CD8-positive, alpha-beta memory T cell (primary cell): ENCODE results near the gene EIF2B4. TPM values are rescaled to one million over a fixed set of nuclear protein-coding genes. Genes with fewer than 3 reads are reported as not detected.

Source experiments
- CTCF ChIA-PET: fragments of 350-600 bp; sonication (Branson Sonifier 250); formaldehyde crosslinking; loops from one replicate; lab custom pipeline; 2021; ENCODE audit warnings: antibody characterized with exemption; lab: Charles Lee
- POLR2A ChIA-PET: fragments of 350-600 bp; sonication (Branson Sonifier 250); formaldehyde crosslinking; loops from one replicate; lab custom pipeline; 2021; ENCODE audit warnings: antibody characterized with exemption; lab: Charles Lee
- DNase-seq, 5 donors: peaks; one replicate each; pipeline versions ENCODE4 v3.0.0 to v3.0.0-alpha.2; 2020 to 2022; ENCODE audit warnings: mixed read lengths in 1 of 5
- H3K27ac ChIP-seq: one replicate; pipeline ENCODE4 v1.7.0; 2013; ENCODE audit warnings: low read depth, mild to moderate bottlenecking, low read length, moderate library complexity
- H3K27me3 ChIP-seq: 2 replicates; pipeline ENCODE4 v1.7.0; 2013; ENCODE audit warnings: low read length, mild to moderate bottlenecking; ENCODE audit not compliant: insufficient read depth, poor library complexity, severe bottlenecking
- H3K36me3 ChIP-seq: 2 replicates; pipeline ENCODE4 v1.7.0; 2013; ENCODE audit warnings: mild to moderate bottlenecking, low read length, moderate library complexity; ENCODE audit not compliant: insufficient read depth
- H3K4me1 ChIP-seq: 2 replicates; pipeline ENCODE4 v1.7.0; 2013; ENCODE audit warnings: mild to moderate bottlenecking, low read length, moderate library complexity; ENCODE audit not compliant: insufficient read depth
- H3K4me3 ChIP-seq: 2 replicates; pipeline ENCODE4 v1.7.0; 2013; ENCODE audit warnings: mild to moderate bottlenecking, low read length
- H3K9me3 ChIP-seq: 2 replicates; pipeline ENCODE4 v1.7.0; 2013; ENCODE audit warnings: mild to moderate bottlenecking, low read length
- H3K27ac Mint-ChIP-seq, 8 donors: one replicate each; pipeline ENCODE4 v1.8.0; 2020 to 2021; ENCODE audit warnings: mixed read lengths in 8 of 8, mild to moderate bottlenecking in 6 of 8, inconsistent platforms in 3 of 8, moderate library complexity in 3 of 8
- H3K27me3 Mint-ChIP-seq, 2 donors: one replicate each; pipeline ENCODE4 v1.8.0; 2020 to 2021; ENCODE audit warnings: mixed read lengths in 2 of 2, mild to moderate bottlenecking in 1 of 2, moderate library complexity in 1 of 2
- H3K36me3 Mint-ChIP-seq, 3 donors: one replicate each; pipeline ENCODE4 v1.8.0; 2020 to 2021; ENCODE audit warnings: mixed read lengths in 3 of 3, inconsistent platforms in 1 of 3, mild to moderate bottlenecking in 1 of 3
- H3K4me1 Mint-ChIP-seq, 3 donors: one replicate each; pipeline ENCODE4 v1.8.0; 2020 to 2021; ENCODE audit warnings: mixed read lengths in 3 of 3, inconsistent platforms in 1 of 3, mild to moderate bottlenecking in 1 of 3
- H3K4me3 Mint-ChIP-seq, 7 donors: one replicate each; pipeline ENCODE4 v1.8.0; 2020 to 2021; ENCODE audit warnings: mixed read lengths in 7 of 7, mild to moderate bottlenecking in 6 of 7, moderate library complexity in 4 of 7, inconsistent platforms in 2 of 7
- H3K9me3 Mint-ChIP-seq, 5 donors: one replicate each; pipeline ENCODE4 v1.8.0; 2020 to 2022; ENCODE audit warnings: mixed read lengths in 5 of 5, mild to moderate bottlenecking in 3 of 5, moderate library complexity in 2 of 5, inconsistent platforms in 1 of 5
- polyA plus RNA-seq: library from polyadenylated mRNA; unstranded; fragments of 300-500 nt; fragmentation: Illumina TruSeq; gene quantifications from one replicate; pipeline ENCODE4 v1.2.3, GENCODE V29; 2021
- total RNA-seq, 2 experiments: library from RNA; stranded (reverse); gene quantifications; one replicate each; pipeline ENCODE4 v1.2.3, GENCODE V29; 2021

EIF2B4 gene
- 10 to 100 TPM; 46.6 to 47.1 TPM for total RNA-seq
- 32.7 TPM for polyA plus RNA-seq

DNA sequence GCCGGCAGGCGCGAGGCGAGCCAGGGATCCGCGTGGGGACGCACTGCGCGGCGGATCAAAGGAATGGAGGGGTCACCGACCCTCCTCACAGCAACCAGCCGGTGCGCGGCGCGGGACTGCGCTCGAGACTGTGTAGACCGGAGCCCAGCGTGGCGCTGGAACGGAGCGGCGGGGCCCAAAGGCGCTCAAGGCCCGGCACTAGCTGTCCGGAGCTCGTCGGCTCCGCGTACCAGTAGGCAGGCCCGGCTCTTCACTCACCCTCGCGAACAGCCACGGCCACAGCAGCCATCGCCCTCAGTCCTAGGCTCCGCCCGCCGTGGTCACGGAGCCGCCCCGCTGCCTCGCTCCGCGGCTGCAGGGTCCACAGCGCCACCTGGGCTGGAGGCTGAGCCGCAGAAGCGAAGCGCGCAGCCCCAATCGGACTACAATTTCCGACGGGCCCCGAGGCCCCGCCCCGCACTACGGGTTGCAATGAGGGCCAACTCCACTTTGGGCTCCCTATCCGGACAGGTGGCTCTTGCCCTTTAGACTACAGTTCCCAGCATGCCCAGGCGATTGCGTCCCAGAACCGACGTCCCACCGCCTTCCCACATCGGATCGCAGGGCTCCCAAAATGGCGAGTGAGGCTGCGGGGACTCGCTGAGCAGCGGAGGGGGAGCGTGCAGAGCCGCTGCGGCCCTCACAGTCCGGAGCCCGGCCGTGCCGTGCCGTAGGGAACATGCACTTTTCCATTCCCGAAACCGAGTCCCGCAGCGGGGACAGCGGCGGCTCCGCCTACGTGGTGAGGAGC, at the start of gene EIF2B4, which contains the start of gene SNX17:
Gene EIF2B4 (minus strand): TSS at position 313 of the 790 bp plus-strand sequence. CDS start 24 bp downstream, at position 289.
Gene SNX17 (plus strand): TSS at position 591 of the 790 bp plus-strand sequence. CDS start 128 bp downstream, at position 719.
- POLR2A ChIA-PET, result interaction anchor here (0.6 to 2.1 kb wide), 5 partner anchors 9 to 16 kb away, joined by 3 to 12 read pairs (median 4); partner anchors contain the start of genes GTF3C2 and ZNF513

DNA sequence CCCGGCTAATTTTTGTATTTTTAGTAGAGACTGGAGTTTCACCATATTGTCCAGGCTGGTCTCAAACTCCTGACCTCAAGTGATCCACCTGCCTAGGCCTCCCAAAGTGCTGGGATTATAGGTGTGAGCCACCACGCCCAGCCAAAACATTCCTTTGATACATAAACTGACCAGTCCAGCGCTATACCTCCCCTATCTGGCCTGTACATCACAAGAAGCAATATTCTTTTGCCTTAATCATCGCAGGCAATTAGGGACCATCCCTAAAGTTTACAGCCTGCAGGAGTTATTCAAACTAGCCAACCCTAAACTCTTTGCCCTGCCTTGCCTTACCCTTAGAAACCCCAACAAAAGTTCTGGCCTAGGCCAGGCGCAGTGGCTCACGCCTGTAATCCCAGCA, 46.0 kb upstream of the EIF2B4 start:
- H3K4me3 Mint-ChIP-seq, result no peak overlapping the region
- H3K27ac ChIP-seq, result no peak overlapping the region
- ChIA-PET POLR2A (no interaction called here), CTCF (no interaction called here)
- DNase-seq, result no peak
- H3K27me3 Mint-ChIP-seq, result peaks cover 0 to 13% of the 10 kb centered on the region in 2 donors
- no peaks in the 10 kb centered on the region for H3K27me3 ChIP-seq
- H3K36me3 ChIP-seq, result no peaks in the 10 kb centered on the region
- no peaks in the 10 kb centered on the region for H3K9me3 ChIP-seq
- H3K4me1 ChIP-seq, result no peaks in the 10 kb centered on the region
- H3K4me3 ChIP-seq, result no peak overlapping the region
- no peaks in the 10 kb centered on the region for H3K9me3 Mint-ChIP-seq
- H3K27ac Mint-ChIP-seq, result no peak overlapping the region
- H3K4me1 Mint-ChIP-seq, result no peaks in the 10 kb centered on the region
- H3K36me3 Mint-ChIP-seq, result no peaks in the 10 kb centered on the region

More for the DNA sequence above, at the start of gene EIF2B4, which contains the start of gene SNX17:
- no peaks in the 10 kb centered on the region for H3K9me3 ChIP-seq
- Mint-ChIP-seq H3K4me3 (peak within 1 kb of the TSS; percentile 89 to 99 (median 97)), H3K9me3 (no peaks in the 10 kb centered on the region), H3K36me3 (peaks cover 6 to 82% (median 16%) of the 10 kb centered on the region in 3 donors), H3K27me3 (peaks cover 0 to 2% of the 10 kb centered on the region in 2 donors), H3K27ac (peak within 1 kb of the TSS; percentile 82 to 100 (median 98)), H3K4me1 (peaks cover 42 to 50% (median 44%) of the 10 kb centered on the region in 3 donors)
- CTCF ChIA-PET, result interaction anchor here (0.9 to 3.9 kb wide), 13 partner anchors 10 to 259 kb away, joined by 3 to 21 read pairs (median 5); partner anchors contain the start of genes CCDC121, GPN1, GTF3C2 and MPV17
- H3K27ac ChIP-seq, result peak within 1 kb of the TSS; percentile 87
- H3K4me3 ChIP-seq, result peak within 1 kb of the TSS; percentile 92
- H3K36me3 ChIP-seq, result peaks cover 57% of the 10 kb centered on the region
- H3K27me3 ChIP-seq, result no peaks in the 10 kb centered on the region
- peak; percentile 98 to 100 (median 99) for DNase-seq
- H3K4me1 ChIP-seq, result peaks cover 35% of the 10 kb centered on the region

GRCh38 chr2:27412419-27413152, 42.4 kb upstream of the EIF2B4 start:
- Histone ChIP-seq H3K4me3 (no peak overlapping the region), H3K27me3 (no peaks in the 10 kb centered on the region), H3K9me3 (no peaks in the 10 kb centered on the region), H3K36me3 (no peaks in the 10 kb centered on the region), H3K4me1 (peaks cover 16% of the 10 kb centered on the region), H3K27ac (no peak overlapping the region)
- Mint-ChIP-seq H3K36me3 (peaks cover 0 to 4% (median 0%) of the 10 kb centered on the region in 3 donors), H3K4me3 (peak overlapping the region in 1 of 7 donors; percentile 82), H3K9me3 (no peaks in the 10 kb centered on the region), H3K4me1 (peaks cover 17 to 23% (median 21%) of the 10 kb centered on the region in 3 donors), H3K27me3 (peaks cover 0 to 10% of the 10 kb centered on the region in 2 donors), H3K27ac (peak overlapping the region in 1 of 8 donors; percentile 71)
- no peak for DNase-seq
- POLR2A ChIA-PET, result no interaction called here
- CTCF ChIA-PET, result no interaction called here

GRCh38 chr2:27409321-27410073, 39.4 kb upstream of the EIF2B4 start, which contains the start of gene PPM1G:
Gene PPM1G (minus strand): TSS chr2:27409591. CDS start chr2:27409422, 169 bp downstream.
- H3K9me3 Mint-ChIP-seq, result no peaks in the 10 kb centered on the region
- peaks cover 0 to 21% (median 3%) of the 10 kb centered on the region in 3 donors for H3K36me3 Mint-ChIP-seq
- peak within 1 kb of the TSS; percentile 88 to 96 (median 94) for H3K27ac Mint-ChIP-seq
- H3K9me3 ChIP-seq, result no peaks in the 10 kb centered on the region
- no peaks in the 10 kb centered on the region for H3K27me3 ChIP-seq
- H3K27me3 Mint-ChIP-seq, result peaks cover 0 to 10% of the 10 kb centered on the region in 2 donors
- H3K4me3 Mint-ChIP-seq, result peak within 1 kb of the TSS; percentile 81 to 96 (median 90)
- peaks cover 31 to 48% (median 40%) of the 10 kb centered on the region in 3 donors for H3K4me1 Mint-ChIP-seq
- peak within 1 kb of the TSS; percentile 66 for H3K4me3 ChIP-seq
- H3K36me3 ChIP-seq, result no peaks in the 10 kb centered on the region
- DNase-seq, result peak; percentile 94 to 97 (median 95)
- H3K27ac ChIP-seq, result peak within 1 kb of the TSS; percentile 86
- ChIA-PET CTCF (interaction anchor here (0.7 to 2.1 kb wide), 7 partner anchors 14 to 274 kb away, joined by 3 to 8 read pairs (median 6); partner anchors contain the start of genes NRBP1 and ZNF513), POLR2A (interaction anchor here (1.0 to 3.0 kb wide), 8 partner anchors 8 to 254 kb away, joined by 3 to 25 read pairs (median 4); partner anchors contain the start of genes GTF3C2, MPV17, NRBP1 and SLC4A1AP)
- H3K4me1 ChIP-seq, result peaks cover 34% of the 10 kb centered on the region

DNA sequence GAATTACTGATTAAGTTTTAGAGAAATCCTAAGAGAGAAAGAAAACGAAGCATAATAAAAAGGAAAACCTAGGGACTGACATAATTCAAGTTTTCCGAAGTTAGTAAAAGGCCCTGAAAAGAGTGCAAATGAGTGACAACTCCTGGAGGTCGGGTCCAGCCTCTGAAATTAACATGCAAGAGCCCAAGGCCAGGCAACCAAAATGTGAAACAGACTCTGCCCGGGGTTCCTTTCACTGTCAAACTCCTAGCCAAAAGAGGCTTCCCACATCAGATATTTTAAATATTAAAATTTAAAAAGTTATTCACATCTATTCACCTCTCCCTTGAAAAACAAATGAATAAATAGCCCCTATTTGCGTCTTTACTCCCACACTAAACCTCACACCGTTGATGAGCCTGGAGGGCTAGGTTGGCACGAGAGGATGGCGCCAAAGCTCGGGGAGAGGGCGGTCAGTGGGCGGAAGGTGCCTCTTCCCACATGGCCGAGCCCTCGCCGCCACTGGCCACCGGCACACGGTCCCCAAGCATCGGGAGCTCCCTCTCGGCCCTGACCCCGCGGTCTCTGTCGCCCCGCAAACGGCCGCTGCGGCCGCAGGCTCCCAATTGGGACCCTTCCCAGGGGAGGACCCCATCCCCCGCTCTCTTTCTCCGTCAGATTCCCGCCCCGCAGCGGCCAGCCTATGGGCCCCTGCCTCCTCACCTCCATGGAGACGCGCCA, 38.6 kb upstream of the EIF2B4 start:
- Histone ChIP-seq H3K27me3 (no peaks in the 10 kb centered on the region), H3K27ac (peak overlapping the region; percentile 86), H3K36me3 (no peaks in the 10 kb centered on the region), H3K9me3 (no peaks in the 10 kb centered on the region), H3K4me1 (peaks cover 34% of the 10 kb centered on the region), H3K4me3 (peak overlapping the region; percentile 66)
- Mint-ChIP-seq H3K27ac (peak overlapping the region; percentile 68 to 90 (median 88)), H3K36me3 (peaks cover 0 to 25% (median 3%) of the 10 kb centered on the region in 3 donors), H3K27me3 (peaks cover 0 to 10% of the 10 kb centered on the region in 2 donors), H3K4me3 (peak overlapping the region; percentile 81 to 96 (median 90)), H3K4me1 (peaks cover 32 to 55% (median 47%) of the 10 kb centered on the region in 3 donors), H3K9me3 (no peaks in the 10 kb centered on the region)
- no peak for DNase-seq
- ChIA-PET CTCF (interaction anchor here (1.3 to 2.1 kb wide), 4 partner anchors 21 to 274 kb away, joined by 3 to 7 read pairs (median 4); partner anchors contain the start of gene ZNF513), POLR2A (interaction anchor here (0.7 to 3.0 kb wide), 8 partner anchors 20 to 255 kb away, joined by 3 to 25 read pairs (median 4); partner anchors contain the start of genes GTF3C2, MPV17, NRBP1 and SLC4A1AP)

- no peaks in the 10 kb centered on the region for H3K9me3 Mint-ChIP-seq
- ChIA-PET CTCF (interaction anchor here (1.6 kb wide), 1 partner anchor 22 kb away, joined by 3 read pairs; no protein-coding TSS in a partner anchor), POLR2A (interaction anchor here (0.7 to 3.0 kb wide), 2 partner anchors 21 to 212 kb away, joined by 3 to 25 read pairs; partner anchors contain the start of gene NRBP1)
- H3K4me3 Mint-ChIP-seq, result peak overlapping the region; percentile 81 to 96 (median 90)
- H3K27ac ChIP-seq, result peak overlapping the region; percentile 86
- peak overlapping the region; percentile 68 to 90 (median 88) for H3K27ac Mint-ChIP-seq
- no peaks in the 10 kb centered on the region for H3K36me3 ChIP-seq
- H3K4me1 Mint-ChIP-seq, result peaks cover 37 to 60% (median 53%) of the 10 kb centered on the region in 3 donors
- H3K4me3 ChIP-seq, result peak overlapping the region; percentile 66
- H3K36me3 Mint-ChIP-seq, result peaks cover 0 to 28% (median 4%) of the 10 kb centered on the region in 3 donors
- no peak for DNase-seq
- H3K9me3 ChIP-seq, result no peaks in the 10 kb centered on the region
- H3K27me3 Mint-ChIP-seq, result peaks cover 0 to 9% of the 10 kb centered on the region in 2 donors
- peaks cover 34% of the 10 kb centered on the region for H3K4me1 ChIP-seq
- no peaks in the 10 kb centered on the region for H3K27me3 ChIP-seq
Observed at GRCh38 chr2:27407798-27408491, 37.8 kb upstream of the EIF2B4 start.
